ENCODE results near the gene MTSS2. TPM values are rescaled to one million over a fixed set of nuclear protein-coding genes. Genes with fewer than 3 reads are reported as not detected.

Gene MTSS2
- total and polyA plus RNA-seq, 2 of the 4 experiments (the other 2 are of a cell fraction), result 9.1 to 86.2 TPM

- no peak overlapping the region for H2BK5ac ChIP-seq (ENCODE audit: low read depth, low read length, poor library complexity, severe bottlenecking)
- no peak overlapping the region for H4K91ac ChIP-seq (ENCODE audit: insufficient read depth, low read depth, low read length)
- H3K9me1 ChIP-seq (ENCODE audit: insufficient read depth, low read length), result no peaks in the 10 kb centered on the region
- H3K9ac ChIP-seq (ENCODE audit: low read depth, low read length), result no peak overlapping the region
- peaks cover 57% of the 10 kb centered on the region for H4K20me1 ChIP-seq (ENCODE audit: insufficient read depth, low read length)
- WGBS, 2 experiments (ENCODE audit: extremely low coverage in 2 of 2, insufficient read length in 1 of 2), result 86% methylated on average over 3 of the region's 14 CpGs; no CpG with 5 or more reads in 1 of the 2 experiments
- H3K79me1 ChIP-seq (ENCODE audit: low read depth in 1 of 2, low read length in 2 of 2), result peaks cover 25 to 71% of the 10 kb centered on the region in 2 experiments
- in situ Hi-C loops (cut with MboI; ENCODE audit: low sequenced_read_pairs) (loop anchor here (25.0 kb wide), 1 partner anchor 685 kb away; the partner anchor contains the start of gene CALB2), intact Hi-C loops (cut with micrococcal nuclease) (no loop called here), dilution Hi-C loops (cut with HindIII; ENCODE audit: low sequenced_read_pairs, unreplicated experiment) (loop anchor here (10.0 kb wide), 1 partner anchor 88 kb away; no protein-coding TSS in a partner anchor)
- no peak overlapping the region for H4K5ac ChIP-seq (ENCODE audit: low read depth, low read length)
- H3K4me2 ChIP-seq (ENCODE audit: low read depth, low read length), result no peak overlapping the region
- no peak overlapping the region for H3K14ac ChIP-seq (replicated peaks; ENCODE audit: low read depth, low read length)
- no peak overlapping the region for H3K23ac ChIP-seq (ENCODE audit: low read depth, low read length)
- no peak overlapping the region for H2AK9ac ChIP-seq (replicated peaks; ENCODE audit: low read depth, low read length, poor library complexity)
- no peak overlapping the region for H3K56ac ChIP-seq (ENCODE audit: extremely low read depth, insufficient read depth, low read length)
- H3K27ac ChIP-seq (ENCODE audit: insufficient read depth, low read length), result no peak overlapping the region; the same call in 1 of the 2 replicates
- no peak overlapping the region; a peak in 1 of 4 replicates for H4K8ac ChIP-seq (ENCODE audit: low read depth in 2 of 2, low read length in 2 of 2)
- ATAC-seq (ENCODE audit: low read depth) (no peak), DNase-seq (no peak)
- H2AK5ac ChIP-seq (ENCODE audit: low read depth, low read length), result no peak overlapping the region
- H2BK120ac ChIP-seq (ENCODE audit: low read depth, low read length), result no peak overlapping the region
- H3K4ac ChIP-seq (ENCODE audit: low read depth, low read length), result no peak overlapping the region
- H3K9me3 ChIP-seq (ENCODE audit: control insufficient read depth, insufficient read depth, low read length), result no peaks in the 10 kb centered on the region
- no peaks in the 10 kb centered on the region for H3K27me3 ChIP-seq (ENCODE audit: control insufficient read depth, insufficient read depth, low read length)
- no peak overlapping the region for H2BK20ac ChIP-seq (ENCODE audit: low read depth, low read length)
- ChIA-PET CTCF (interaction anchor here (0.6 to 1.0 kb wide), 3 partner anchors 23 to 94 kb away, joined by 3 to 6 read pairs (median 4); no protein-coding TSS in a partner anchor), POLR2A (ENCODE audit: unreplicated experiment) (no interaction called here)
- no peak overlapping the region for H3K18ac ChIP-seq (ENCODE audit: low read depth, low read length)
- H2AFZ ChIP-seq (replicated peaks; ENCODE audit: low read length, poor library complexity), result no peak overlapping the region
- peaks cover 72% of the 10 kb centered on the region for H3K36me3 ChIP-seq (ENCODE audit: control insufficient read depth, insufficient read depth, low read length)
- BruUV-seq (replicated peaks), result no TSS peak
- H3K4me3 ChIP-seq (ENCODE audit: insufficient read depth, low read depth, low read length), result no peak overlapping the region
- no peak overlapping the region for H2BK15ac ChIP-seq (ENCODE audit: low read depth, low read length)
- peaks cover 16% of the 10 kb centered on the region for H3K4me1 ChIP-seq (ENCODE audit: control insufficient read depth, insufficient read depth, low read length)
- TF ChIP-seq BHLHE40 (IDR thresholded peaks at IDR 0.05; ENCODE audit: low read depth, low read length), result no peak
- TF ChIP-seq MXI1 (IDR thresholded peaks at IDR 0.05; ENCODE audit: borderline replicate concordance, low read depth, low read length), result no peak
- no peak for TF ChIP-seq CHD1 (IDR thresholded peaks at IDR 0.05; ENCODE audit: low read depth, low read length)
- TF ChIP-seq FOS (IDR thresholded peaks at IDR 0.05; ENCODE audit: low read depth, low read length), result no peak
- no peak for TF ChIP-seq CTCF (conservative IDR thresholded peaks at IDR 0.05; ENCODE audit: low read depth, low read length)
- TF ChIP-seq RCOR1 (IDR thresholded peaks at IDR 0.05; ENCODE audit: insufficient replicate concordance, low read length), result no peak
- no peak for TF ChIP-seq CEBPB (IDR thresholded peaks at IDR 0.05; ENCODE audit: low read depth, low read length)
- no peak for TF ChIP-seq RAD21 (IDR thresholded peaks at IDR 0.05; ENCODE audit: low read length)
- TF ChIP-seq NFE2L2 (IDR thresholded peaks at IDR 0.05; ENCODE audit: low read depth, low read length), result no peak
- no peak for TF ChIP-seq USF2 (IDR thresholded peaks at IDR 0.05; ENCODE audit: low read depth, low read length)
- TF ChIP-seq MAZ (IDR thresholded peaks at IDR 0.05; ENCODE audit: borderline replicate concordance, low read depth, low read length), result no peak
- TF ChIP-seq MAFK (IDR thresholded peaks at IDR 0.05; ENCODE audit: low read depth, low read length), result no peak
- no peak for TF ChIP-seq SMC3 (IDR thresholded peaks at IDR 0.05; ENCODE audit: low read depth, low read length)
- no peak for TF ChIP-seq ELK1 (IDR thresholded peaks at IDR 0.05; ENCODE audit: borderline replicate concordance, low read depth, low read length)
Observed at GRCh38 chr16:70676675-70677498, 9.0 kb downstream of the MTSS2 start.

Data from IMR-90 (cell line).